Upper lobe of left lung (tissue), 4 donors: ENCODE measurements around the gene RLIM.

ENCODE experiments used
- CTCF ChIP-seq, 6 experiments: fragments of 450-650 bp in 4 of 6; fragments of 200-600 bp in 2 of 6; sonication (generic) in 2 of 6; IDR thresholded peaks; one replicate each; pipeline ENCODE4 v1.5.1; 2016 to 2019; ENCODE audit warnings: antibody characterized with exemption in 6 of 6
- POLR2AphosphoS5 ChIP-seq, 2 donors: sonication (generic); formaldehyde crosslinking; IDR thresholded peaks; one replicate each; pipeline ENCODE4 v1.5.1; 2017; ENCODE audit warnings: antibody characterized with exemption in 2 of 2

- TF ChIP-seq CTCF (IDR thresholded peaks at IDR 0.05) (no peak), POLR2AphosphoS5 (IDR thresholded peaks at IDR 0.05) (no peak)
Measured at GRCh38 chrX:74536832-74537371, 77.5 kb downstream of the RLIM start.
